Activated gamma-delta T cell (primary cell): ENCODE results near the gene TFCP2L1.

ENCODE experiments used
- DNase-seq: peaks from one replicate; lab custom pipeline; 2025; lab: John Stamatoyannopoulos, UW

The TFCP2L1 gene

GRCh38 chr2:121266543-121267106 lies 18.4 kb downstream of the TFCP2L1 start:
- no peak for DNase-seq

- DNase-seq, result no peak
Measured at GRCh38 chr2:121263996-121264715, 20.8 kb downstream of the TFCP2L1 start.

- DNase-seq, result no peak
Measured at GRCh38 chr2:121260370-121261154, 24.4 kb downstream of the TFCP2L1 start.

- no peak for DNase-seq
Measured at GRCh38 chr2:121258051-121258450, 27.0 kb downstream of the TFCP2L1 start.

- no peak for DNase-seq
Measured at GRCh38 chr2:121257480-121257840, 27.5 kb downstream of the TFCP2L1 start.

- DNase-seq, result no peak
Measured at GRCh38 chr2:121256720-121257479, 28.1 kb downstream of the TFCP2L1 start.

- no peak for DNase-seq
Measured at GRCh38 chr2:121255358-121255757, 29.6 kb downstream of the TFCP2L1 start.

- no peak for DNase-seq
Measured at GRCh38 chr2:121254748-121255147, 30.3 kb downstream of the TFCP2L1 start.

GRCh38 chr2:121253674-121254240 lies 31.2 kb downstream of the TFCP2L1 start:
- no peak for DNase-seq

GRCh38 chr2:121253021-121253673 lies 31.9 kb downstream of the TFCP2L1 start:
- no peak for DNase-seq

- no peak for DNase-seq
Measured at GRCh38 chr2:121251497-121251896, 33.5 kb downstream of the TFCP2L1 start.

- DNase-seq, result no peak
Measured at GRCh38 chr2:121248766-121249343, 36.1 kb downstream of the TFCP2L1 start.

GRCh38 chr2:121247971-121248370 lies 37.0 kb downstream of the TFCP2L1 start:
- DNase-seq, result no peak

GRCh38 chr2:121247534-121247933 lies 37.5 kb downstream of the TFCP2L1 start:
- no peak for DNase-seq

- DNase-seq, result no peak
Measured at GRCh38 chr2:121246704-121247255, 38.2 kb downstream of the TFCP2L1 start.

GRCh38 chr2:121245913-121246312 lies 39.1 kb downstream of the TFCP2L1 start:
- no peak for DNase-seq

- DNase-seq, result no peak
Measured at GRCh38 chr2:121245120-121245820, 39.7 kb downstream of the TFCP2L1 start.

- DNase-seq, result no peak
Measured at GRCh38 chr2:121244616-121245015, 40.4 kb downstream of the TFCP2L1 start.

GRCh38 chr2:121243821-121244460 lies 41.1 kb downstream of the TFCP2L1 start:
- no peak for DNase-seq

- DNase-seq, result no peak
Measured at GRCh38 chr2:121242976-121243375, 42.0 kb downstream of the TFCP2L1 start.
